ENCODE results near the gene SLC18A3.

SLC18A3 gene

DNA sequence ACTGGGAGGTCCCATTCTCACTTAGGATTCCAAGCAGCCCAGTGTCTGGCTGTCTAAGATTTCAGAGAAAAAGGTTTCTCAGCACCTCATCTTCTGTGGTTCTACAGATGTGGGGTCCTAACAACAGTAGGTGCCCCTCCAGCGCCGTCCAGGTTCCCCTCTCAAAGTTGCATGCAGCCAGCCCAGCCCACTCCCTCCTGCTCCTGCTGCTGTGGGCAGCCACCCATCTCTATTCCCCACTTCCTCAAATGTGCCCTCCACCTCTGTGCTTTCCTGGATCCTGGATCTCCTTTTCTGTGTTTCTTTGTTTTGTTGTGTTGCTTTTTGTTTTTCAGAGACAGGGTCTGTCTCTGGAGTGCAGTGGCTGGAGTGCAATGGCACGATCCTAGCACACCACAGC lies 13.3 kb upstream of the SLC18A3 start:
- no peak for DNase-seq

DNA sequence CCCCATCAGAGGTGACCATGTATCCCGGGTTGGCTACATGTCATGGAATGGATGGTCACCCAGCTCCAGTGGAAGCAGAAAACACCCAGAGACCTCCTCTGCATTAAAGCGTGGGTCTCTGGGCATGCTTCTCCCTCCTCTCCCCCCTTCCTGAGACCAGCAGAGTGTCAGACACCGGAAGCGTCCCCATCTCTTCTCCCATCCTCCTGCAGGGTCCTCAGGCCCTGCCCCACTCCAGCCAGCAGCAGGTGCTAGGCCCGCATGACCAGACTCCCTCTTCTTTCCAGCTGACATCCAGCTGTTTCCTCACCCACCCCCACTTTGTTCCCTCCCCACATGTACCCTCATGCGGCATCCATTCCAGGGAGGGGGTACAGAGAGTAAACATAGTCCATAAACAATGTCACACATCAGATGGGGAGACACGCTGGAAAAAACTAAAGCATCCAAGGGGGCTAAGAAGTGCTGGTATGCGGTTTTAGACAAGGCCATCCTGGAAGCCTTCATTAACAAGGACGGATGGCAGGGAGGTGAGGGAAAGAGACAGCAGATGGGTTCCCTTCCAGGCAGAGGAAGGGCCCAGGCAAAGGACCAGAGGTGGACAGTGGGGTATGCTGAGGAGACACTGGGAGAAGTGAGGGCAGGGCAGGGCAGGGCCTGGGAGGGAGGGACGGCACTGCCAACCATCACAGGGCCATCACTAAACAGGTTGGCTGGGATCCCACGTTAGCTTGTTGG lies 12.5 kb upstream of the SLC18A3 start:
- DNase-seq: no peak

- DNase-seq: no peak
Measured at GRCh38 chr10:49598164-49598856, 11.8 kb upstream of the SLC18A3 start.

DNA sequence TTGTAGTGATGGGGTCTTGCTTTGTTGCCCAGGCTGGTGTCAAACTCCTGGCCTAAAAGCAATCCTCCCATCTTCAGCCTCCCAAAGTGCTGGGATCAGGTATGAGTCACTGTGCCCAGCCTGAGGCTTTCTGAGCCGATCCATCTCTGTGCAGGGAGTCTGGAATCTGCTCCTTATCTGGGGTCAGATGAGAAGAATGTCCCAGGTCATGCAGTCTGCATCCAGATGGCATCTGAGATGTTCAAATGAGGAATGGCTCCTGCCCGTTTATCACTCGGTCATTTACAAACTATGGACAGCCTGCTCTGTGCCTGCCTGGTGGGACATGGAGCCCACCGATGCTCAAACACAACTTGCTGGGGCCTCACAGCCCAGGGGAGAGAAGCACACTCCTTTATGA lies 11.1 kb upstream of the SLC18A3 start:
- DNase-seq: no peak

DNA sequence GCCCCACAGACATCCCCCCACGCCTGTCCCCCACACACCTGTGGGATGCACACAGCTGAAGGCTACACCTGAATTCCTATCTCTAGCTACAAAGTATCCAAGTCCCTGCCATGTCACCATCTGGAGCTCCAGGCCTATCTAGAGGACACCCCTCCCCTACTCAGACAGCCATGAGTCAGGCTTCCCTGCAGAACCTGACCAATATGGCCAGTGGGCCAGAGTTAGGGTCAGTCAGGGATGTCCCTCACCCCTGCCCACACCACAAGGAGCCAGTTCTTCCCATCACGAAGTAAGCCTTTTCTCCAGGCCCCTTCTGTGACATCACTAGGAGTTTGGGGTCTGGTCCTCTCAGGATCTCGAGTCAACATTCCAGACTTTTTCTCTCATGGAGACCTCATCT lies 10.6 kb upstream of the SLC18A3 start:
- no peak for DNase-seq

DNA sequence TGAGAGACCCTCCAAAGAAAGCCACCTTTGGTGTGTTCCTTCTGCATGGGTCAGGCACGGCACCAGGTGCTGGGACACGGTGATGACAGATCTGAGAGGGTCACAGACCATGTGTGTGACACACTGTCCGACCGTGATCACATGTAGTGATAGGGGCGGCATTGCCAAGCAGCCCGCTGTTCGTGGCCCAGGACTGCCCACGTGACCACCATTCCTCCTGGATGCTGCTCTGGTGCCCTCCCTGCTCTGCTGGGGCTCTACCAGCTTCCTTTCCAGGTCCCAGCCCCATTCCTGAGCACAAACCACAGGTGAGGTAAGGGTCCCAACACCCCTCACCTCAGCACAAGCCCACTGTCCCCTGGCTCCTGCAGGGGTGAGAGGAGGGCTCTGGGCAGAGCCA lies 10.1 kb upstream of the SLC18A3 start:
- DNase-seq: no peak

- no peak for DNase-seq
Measured at GRCh38 chr10:49600781-49601400, 9.2 kb upstream of the SLC18A3 start.

DNA sequence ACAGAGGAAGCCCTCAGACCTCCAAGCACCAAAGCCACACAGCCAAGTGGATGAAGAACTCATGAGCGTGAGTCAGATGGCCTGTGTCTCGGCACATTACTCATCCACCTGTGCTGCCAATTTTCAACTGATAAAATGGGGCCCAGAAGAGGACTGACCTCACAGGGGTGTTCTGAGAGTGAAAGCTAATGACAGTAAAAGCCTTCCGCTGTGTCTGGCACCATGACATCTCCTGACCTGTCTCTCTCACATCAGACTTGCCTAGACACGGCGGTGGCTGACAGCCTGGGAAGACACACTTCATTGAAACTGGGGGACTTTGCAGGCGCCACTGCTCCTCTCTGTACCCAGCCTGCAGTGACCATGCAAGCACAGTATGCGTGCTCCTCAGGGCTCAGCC lies 8.3 kb upstream of the SLC18A3 start:
- DNase-seq: no peak

- no peak for DNase-seq
Measured at GRCh38 chr10:49602380-49603023, 7.6 kb upstream of the SLC18A3 start.

GRCh38 chr10:49605216-49605938 lies 4.7 kb upstream of the SLC18A3 start:
- no peak for DNase-seq

DNA sequence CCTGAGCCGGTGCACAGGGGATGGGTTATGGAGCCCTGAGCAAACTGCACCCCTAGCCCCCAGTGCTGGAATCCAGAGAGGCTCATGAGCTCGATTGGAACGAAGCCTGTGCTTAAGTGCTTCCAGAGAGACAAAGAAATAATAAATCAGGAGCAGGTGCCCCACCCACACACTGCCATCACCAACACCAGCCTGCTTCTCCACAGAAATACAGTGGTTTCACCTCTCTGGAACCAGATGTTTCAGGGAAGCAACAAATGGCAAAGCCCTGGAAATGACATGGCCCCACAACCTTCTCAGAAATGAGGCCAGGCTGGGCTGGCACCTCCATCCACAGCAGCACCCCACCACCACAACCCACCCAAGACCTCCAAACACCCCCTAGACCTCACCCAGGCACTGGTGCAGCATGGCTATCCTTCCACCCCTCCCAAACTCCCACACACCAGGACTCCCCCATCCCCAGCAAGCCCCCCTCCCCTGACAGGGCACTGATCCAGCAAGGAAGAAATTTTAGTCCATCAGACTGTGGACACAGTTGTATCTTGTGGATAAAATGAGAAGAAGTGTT lies 4.1 kb upstream of the SLC18A3 start:
- no peak for DNase-seq

- DNase-seq: peak; percentile 80 to 92 (median 86)
Measured at GRCh38 chr10:49606981-49607535, 3.1 kb upstream of the SLC18A3 start.

- no peak for DNase-seq
Measured at GRCh38 chr10:49608166-49609005, 1.7 kb upstream of the SLC18A3 start.

- no peak for DNase-seq
Measured at GRCh38 chr10:49609006-49609282, 1.2 kb upstream of the SLC18A3 start.

DNA sequence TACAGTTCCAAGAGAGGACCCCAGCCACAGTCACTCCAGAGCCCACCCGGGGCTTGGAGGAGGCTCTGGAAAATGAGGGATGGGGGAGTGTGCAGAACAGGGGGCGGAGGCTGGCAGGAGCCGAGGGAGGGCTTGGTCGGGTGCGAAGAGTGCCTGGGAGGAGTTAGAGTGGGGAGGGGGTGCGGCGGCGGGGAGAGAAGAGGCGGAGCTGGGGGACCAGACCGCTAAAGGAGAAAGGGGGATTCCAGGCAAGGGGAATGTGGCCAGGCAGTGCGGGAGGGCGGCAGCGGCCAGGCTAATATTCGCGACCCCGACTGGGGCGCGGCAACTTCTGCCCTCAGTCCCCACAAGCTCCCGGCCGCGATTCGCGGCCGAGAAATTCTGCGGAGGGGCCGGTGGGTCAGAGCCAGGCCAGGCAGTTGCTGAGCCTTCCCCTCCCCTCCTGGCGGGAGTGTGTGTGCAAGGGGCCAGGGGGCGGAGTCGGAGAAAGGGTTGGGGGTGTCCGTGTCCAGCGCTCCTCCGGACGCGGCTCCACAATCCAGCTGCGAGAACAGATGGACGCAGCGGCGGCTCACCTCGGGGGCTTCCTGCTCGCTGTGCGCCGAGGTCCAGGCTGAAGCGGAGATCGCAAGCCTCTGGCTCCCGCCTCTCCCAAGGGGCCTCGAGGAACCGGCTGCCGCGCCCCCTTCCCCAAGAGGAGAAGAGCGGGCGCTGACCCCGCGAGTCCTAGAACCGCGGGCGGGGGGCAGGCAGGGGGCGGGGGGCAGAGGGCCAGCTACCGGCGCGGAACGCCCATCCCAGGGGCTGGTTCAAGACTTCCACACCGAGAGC lies 612 bp upstream of the SLC18A3 start:
- DNase-seq: no peak

DNA sequence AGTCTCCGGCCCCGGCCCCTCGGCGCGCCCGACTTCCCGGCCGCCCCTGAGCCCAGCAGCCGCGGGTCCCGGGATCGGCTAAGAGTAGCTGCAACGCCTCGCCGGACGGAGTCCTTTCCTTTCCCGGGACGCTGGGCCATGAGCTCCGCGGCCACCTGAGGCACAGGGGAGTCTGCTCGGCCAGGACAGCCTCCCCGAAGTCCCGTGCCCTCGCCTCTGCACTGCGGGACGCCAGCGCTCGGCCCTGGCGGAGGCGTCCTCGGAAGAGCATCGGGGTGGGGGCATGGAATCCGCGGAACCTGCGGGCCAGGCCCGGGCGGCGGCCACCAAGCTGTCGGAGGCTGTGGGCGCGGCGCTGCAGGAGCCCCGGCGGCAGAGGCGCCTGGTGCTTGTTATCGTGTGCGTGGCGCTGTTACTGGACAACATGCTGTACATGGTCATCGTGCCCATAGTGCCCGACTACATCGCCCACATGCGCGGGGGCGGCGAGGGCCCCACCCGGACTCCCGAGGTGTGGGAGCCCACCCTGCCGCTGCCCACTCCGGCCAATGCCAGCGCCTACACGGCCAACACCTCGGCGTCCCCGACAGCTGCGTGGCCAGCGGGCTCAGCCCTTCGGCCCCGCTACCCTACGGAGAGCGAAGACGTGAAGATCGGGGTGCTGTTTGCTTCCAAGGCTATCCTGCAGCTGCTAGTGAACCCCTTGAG lies 502 bp downstream of the SLC18A3 start:
- DNase-seq: no peak

- no peak for DNase-seq
Measured at GRCh38 chr10:49611166-49611815, 1.2 kb downstream of the SLC18A3 start.

- DNase-seq: no peak
Measured at GRCh38 chr10:49611816-49612512, 1.9 kb downstream of the SLC18A3 start.

Measured in suppressor macrophage (primary cell).